NCI-H774 (cell line): ENCODE measurements around the gene CCNT2.
"Not testable (repeated sequence)": the region's sequence is repeated elsewhere in the genome, so short reads cannot be mapped to it uniquely, and the experiment has no call there.

Experiments used
- DNase-seq: peaks from one replicate; lab custom pipeline; 2025; lab: John Stamatoyannopoulos, UW

The CCNT2 gene

DNA sequence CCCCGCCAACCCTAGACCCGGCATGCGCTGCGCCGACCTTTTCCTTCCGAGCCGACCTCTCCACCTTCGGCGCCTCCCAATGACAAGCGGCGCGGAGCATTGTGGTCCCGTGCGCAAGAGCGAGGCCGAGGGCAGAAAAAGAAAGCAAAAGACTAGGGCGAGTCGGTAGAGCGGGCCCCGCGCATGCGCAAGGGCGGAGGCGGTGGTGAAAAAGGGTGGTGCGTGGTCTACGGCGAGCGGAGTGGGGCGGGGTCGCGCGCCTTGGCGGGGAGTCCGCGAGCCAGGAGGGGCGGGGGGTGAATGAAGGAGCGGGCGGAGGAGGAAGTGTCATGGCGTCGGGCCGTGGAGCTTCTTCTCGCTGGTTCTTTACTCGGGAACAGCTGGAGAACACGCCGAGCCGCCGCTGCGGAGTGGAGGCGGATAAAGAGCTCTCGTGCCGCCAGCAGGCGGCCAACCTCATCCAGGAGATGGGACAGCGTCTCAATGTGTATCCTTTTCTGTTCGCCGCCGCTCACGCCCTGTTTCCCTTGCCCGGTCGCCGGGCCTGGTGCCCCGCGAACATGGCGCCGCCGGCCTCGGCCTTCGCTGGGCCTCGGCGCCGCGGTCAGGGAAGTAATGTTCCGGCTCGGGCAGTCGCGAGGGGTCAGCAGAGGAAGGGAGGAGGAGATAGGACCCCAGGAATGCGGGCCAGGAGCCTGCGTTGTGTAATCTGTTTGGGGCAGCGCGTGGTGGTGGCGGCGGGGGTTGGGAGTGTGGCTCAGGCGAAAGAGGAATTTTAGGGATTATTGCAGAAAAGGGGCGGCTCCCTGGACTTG is at the start of gene CCNT2:
TSS of gene CCNT2 (plus strand) at position 297 of the 815 bp plus-strand sequence. CDS start at position 330, 33 bp downstream.
- peak; percentile 97 for DNase-seq

DNA sequence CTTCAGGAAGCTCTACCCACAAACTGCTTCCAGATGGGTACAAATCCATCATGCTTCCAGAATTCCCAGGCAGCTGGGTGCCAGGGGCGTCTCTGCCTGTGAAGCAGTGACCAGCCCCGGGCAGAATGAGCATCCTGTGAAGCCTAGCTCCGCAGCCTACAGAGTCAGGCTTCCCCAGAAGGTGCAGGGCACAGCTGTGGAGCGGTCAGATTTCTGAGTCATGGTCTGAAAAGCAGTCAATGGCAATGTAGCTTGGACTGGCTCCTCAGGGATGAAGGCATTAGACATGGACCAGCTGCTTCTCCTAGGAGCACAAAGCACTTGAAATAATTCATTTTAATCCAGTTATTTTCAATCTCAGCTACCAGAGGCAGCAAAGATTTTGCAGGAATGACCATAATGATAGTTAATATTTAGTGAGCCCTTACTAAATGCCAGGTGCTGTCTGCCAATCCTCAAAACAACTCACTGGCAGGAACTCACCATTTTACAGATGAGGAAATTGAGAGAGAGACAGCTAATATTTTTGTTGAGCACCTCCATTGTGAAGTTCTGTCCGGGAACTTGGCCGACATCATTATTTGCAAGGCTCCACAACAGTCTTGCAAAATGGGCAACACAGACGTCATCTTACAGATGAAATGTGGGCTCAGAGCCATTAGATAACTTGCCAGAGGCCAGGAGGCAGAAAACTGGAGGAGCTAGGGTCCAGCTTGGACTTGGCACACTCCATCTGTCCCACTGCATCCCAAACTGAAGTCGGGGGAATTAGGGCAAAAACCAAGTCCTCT is 48.5 kb upstream of the CCNT2 start:
- no peak for DNase-seq

DNA sequence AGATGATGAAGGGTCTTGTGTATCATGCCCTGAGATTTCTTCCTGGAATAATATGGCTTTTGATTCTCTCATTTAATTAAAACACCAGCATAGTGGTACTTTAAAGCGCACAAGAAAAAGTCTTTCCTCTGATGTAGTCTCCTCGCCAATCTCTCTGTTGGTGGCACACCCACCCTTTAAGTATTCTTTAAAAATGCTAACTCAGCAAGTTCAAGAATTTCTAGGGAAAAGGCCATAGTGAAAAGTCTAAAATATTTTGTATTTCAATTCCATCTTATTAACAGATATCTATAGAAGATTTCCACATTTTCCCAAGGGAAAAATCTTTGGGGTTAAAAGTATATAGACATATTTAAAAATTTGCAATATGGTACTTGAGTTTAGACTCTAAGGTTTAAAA is 45.5 kb upstream of the CCNT2 start:
- DNase-seq: no peak

DNA sequence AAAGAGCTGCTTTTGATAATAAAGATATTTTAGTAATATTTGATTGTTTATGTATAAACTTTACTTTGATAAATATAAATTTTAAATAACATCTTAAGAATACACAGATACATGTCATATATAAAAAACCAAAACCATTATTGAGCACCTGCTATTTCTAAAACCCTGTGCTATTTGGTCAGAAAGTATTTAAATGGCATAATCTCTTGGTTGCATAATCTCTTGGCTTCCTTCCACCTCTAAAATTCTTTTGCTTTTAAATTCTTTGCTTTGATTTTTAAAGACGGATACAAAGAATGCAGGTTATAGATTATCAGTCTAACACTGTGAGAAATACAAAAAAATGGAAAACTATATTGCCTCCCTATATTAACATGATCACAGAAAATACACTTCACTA is 43.3 kb upstream of the CCNT2 start:
- no peak for DNase-seq

DNA sequence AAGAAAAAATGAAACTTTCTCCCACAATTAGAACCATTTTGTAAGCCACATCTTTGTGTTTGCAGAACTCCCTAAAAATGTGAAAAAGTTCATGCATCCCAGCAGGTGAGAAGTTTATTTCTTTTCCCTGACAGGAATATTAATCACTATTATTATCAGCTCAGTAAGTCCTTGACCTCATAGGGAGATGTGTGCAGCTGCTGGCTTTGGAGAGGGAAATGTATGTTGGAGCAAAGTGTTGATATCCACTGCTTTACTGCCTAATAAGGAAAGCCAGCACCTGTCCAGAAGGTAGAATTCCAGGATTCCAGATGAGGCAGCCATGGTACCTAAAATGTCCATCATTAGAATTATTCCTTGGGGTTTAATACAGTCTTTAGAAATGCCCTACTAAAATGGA is 35.8 kb upstream of the CCNT2 start:
- peak; percentile 13 for DNase-seq

DNA sequence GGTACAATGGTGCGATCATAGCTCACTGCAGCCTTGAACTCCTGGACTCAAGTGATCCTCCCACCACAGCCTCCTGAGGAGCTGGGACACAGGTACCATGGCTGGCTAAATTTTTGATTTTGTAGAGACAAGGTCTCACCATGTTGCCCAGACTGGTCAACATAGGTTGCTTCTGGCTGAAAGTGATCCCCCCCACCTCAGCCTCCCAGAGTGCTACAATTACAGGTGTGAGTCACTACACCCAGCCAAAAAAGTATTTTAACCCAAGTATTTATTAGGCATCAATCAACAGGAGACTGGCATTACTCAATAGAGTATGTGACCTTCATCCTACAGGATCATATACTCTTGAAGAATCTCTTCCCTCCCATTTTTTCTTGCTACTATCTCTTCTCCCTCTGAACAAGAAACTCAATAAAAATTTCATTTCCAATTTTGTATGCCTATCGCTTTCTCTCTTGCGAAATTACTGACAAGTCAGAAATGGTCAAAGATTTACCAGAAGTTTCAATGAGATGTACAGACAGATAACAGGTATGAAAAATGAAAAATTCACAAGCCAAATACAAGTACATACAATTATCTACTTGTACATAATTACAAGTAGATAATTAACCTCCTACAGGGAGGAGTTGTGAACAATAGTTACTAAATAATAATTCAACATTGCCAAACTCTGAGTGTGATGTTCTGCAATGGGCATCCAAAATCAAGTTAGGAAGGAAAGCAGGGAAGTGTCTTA is 34.9 kb upstream of the CCNT2 start:
- DNase-seq: no peak

DNA sequence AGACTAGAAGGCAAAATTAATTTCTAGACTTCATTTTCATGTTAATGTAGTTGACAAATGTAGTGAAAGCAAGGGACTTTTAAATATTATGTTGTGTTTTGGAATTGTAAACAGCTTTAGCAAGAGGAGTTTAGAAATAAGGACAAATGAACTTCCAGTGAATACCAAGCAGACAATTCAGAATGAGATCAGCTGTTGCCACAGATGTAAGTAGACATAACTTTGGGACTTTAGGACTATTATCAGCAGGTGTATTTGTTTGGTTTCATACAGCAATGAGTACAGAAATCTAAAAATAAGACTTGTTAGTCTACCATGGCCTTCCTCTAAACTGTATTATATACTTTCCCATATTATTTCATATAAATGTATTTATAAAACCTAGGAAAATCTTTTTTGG is 34.2 kb upstream of the CCNT2 start:
- DNase-seq: no peak

DNA sequence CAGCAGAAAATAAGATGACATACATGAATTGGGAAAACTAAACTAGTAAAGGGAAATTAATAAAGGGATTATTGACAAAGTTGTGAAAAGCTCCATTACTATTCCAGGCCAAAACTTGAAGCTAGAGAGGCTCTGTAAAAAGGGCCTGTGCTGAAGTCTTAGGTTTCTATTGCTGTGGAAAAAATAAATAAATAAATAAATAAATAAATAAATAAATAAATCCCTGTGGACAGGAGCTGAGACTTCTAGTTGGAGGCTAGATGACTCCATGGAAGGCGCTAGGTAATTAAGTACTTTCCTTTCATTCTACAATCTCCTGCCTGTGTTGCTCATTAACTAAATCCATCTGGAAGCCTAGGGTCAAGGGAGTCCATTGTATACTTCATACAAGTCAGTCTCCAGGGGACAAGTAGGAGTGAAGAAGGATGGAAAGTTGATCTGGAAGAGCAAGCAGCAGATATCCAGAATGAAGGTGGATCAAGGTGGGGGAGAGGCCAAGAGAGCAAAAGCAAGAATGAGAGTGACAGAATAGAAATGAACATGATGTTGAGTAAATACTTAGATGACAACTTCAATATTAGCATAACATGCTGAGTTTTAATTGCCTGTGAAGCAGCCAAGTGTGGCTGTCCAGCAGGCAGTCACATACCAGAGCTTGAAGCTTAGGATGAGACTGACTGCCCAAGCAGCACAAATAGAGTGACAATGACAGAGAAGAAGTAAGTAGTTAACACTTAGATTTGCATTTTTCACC is 26.2 kb upstream of the CCNT2 start:
- DNase-seq: no peak

DNA sequence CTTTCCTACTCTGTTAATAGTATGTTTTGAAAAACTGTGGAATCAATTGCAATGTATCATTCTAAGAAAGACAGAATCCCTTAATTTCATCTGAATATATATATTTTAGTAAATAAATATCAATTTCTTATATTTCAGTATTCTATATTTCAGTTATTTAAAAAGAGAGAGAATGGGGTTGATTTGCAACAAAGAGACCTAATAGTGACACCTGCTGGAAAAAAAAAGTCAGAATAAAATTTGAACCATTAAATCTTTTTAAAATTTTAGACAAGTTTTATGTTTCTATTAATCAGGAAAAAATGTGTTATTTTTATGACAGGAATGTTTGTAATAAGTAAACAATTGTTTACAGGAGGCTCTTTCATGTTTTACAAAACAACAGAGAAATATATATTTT is 20.7 kb upstream of the CCNT2 start:
- no peak for DNase-seq

DNA sequence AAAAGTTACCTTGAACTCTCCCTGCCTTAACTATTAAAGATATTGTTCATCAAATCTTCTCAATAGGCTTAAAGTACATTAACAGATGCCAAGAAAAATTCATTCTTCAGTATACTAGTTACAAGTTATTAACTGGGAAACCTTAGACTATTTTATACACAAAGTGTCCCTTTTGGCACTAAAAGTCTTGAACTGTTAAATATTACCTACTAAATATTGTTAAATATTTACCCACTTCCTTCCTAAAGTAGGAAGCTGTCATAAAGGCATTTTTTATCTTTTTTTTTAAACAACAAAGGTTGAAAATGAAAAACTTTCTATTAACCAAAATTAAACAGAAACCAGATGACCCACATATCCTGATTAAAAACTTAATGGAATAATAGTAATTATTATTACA is 19.4 kb upstream of the CCNT2 start:
- DNase-seq: no peak

DNA sequence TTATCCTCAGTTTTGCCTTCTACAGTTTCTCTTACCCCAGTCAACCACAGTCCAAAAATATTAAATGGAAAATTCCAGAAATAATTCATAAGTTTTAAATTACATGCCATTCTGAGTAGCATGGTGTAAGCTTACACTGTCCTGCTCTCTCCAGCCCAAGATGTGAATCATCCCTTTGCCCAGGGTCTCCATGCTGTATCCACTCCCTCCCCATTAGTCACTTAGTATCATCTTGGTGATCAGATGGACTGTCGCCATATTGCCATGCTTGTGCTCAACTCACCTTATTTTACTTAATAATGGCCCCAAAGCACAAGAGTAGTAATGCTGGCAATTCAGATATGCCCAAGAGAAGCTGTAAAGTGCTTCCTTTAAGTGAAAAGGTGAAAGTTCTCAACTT is 18.5 kb upstream of the CCNT2 start:
- DNase-seq: no peak

DNA sequence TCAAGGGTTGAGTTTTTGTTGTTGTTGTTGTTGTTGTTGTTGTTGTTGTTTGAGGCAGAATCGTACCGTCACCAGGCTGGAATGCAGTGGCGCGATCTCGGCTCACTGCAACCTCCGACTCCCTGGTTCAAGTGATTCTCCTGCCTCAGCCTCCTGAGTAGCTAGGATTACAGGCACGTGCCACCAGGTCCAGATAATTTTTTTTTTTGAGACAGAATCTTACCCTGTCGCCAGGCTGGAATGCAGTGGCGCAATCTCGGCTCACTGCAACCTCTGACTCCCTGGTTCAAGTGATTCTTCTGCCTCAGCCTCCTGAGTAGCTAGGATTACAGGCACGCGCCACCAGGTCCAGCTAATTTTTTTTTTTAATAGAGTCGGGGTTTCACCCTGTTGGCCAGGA is 14.9 kb upstream of the CCNT2 start:
- not testable (repeated sequence) for DNase-seq

DNA sequence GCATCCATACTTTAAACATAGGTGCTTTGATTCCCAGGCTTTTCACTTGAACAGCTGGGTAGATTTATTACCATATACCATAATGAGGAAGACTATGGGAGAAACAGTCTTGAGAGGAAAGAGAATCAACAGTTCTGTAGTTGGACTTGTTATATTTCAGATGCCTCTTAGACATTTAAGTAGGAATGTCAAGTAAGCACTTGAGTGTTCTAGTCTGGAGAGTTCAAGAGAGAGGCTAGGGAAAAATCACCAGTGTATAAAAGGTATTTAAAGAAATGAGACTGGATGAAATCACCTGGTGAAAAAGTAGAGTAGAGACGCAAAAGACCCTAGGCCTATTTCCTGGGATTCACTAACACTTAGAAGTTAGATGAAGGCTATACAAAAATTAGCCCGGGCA is 13.5 kb upstream of the CCNT2 start:
- no peak for DNase-seq

DNA sequence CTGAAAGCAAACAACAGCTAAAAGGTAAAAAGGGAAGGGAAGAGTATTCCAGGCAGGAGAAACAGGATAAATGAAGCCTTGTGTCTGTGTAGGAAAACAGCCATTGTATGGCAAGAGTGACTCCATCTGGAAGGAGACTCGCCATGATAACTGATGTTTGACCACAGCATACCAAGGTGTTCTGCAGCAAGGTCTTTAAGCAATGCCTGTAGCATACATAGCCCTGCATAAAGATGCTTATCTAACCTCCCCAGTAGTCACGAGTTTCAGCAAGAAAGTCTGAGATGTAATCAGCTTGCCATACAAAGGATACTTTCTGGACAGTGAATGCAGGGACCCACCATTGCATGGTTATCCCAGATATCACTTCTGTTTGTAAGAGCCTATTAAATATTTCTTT is 11.9 kb upstream of the CCNT2 start:
- no peak for DNase-seq

DNA sequence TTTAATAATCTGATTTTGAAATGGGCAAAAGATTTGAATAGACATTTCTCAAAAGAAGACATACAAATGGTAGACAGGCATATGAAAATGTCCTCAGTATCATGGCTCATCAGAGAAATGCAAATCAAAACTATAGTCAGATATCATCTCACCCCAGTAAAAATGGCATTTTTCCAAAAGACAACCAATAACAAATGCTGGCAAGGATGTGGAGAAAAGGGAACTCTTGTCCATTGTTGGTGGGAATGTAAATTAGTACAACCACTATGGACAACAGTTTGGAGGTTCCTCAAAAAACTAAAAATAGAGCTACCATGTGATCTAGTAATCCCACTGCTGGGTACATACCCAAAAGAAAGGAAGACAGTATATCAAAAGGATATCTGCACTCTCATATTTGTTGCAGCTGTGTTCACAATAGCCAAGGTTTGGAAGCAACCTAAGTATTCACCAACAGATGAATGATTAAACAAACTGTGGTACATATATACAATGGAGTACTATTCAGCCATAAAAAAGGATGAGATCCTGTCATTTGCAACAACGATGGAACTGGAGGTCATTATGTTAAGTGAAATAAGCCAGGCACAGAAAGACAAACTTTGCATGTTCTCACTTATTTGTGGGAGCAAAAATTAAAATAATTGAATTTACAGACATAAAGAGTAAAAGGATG is 11.0 kb upstream of the CCNT2 start:
- not testable (repeated sequence) for DNase-seq

DNA sequence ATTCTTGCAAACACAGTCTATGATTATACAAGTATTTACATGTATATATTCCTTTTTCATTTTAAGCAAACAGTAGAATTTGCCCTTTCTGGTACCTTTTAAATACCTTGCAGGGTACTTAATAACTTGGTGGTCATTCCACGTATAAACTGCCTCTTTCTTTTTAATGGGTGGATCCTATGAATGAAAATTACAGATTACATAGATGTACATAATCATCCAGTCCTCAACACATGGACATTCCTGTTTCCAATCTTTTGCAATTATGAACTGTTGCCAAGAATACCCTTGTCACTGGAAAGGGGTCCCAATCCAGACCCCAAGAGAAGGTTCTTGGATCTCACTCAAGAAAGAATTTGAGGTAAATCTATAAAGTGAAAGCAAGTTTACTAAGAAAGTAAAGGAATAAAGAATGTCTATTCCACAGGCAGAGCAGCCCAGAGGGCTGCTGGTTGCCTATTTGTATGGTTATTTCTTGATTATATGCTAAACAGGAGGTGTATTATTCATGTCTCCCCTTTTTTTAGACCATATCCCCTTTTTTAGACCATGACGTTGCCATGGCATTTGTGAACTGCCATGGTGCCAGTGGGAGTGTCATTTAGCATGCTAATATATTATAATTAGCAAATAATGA is 7.7 kb upstream of the CCNT2 start:
- DNase-seq: no peak

DNA sequence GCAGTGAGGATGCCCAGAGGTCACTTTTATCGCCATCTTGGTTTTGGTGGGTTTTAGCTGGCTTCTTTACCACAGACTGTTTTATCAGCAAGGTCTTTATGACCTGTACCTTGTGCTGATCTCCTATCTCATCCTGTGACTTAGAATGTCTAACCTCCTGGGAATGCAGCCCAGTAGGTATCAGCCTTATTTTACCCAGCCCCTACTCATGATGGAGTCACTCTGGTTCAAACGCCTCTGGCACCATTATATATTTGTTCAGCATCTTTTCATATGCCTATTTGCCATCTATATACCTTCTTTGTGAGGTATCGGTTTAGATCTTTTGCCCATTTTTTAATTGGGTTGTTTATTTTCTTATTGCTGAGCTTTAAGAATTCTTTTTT is 7.2 kb upstream of the CCNT2 start:
- no peak for DNase-seq

DNA sequence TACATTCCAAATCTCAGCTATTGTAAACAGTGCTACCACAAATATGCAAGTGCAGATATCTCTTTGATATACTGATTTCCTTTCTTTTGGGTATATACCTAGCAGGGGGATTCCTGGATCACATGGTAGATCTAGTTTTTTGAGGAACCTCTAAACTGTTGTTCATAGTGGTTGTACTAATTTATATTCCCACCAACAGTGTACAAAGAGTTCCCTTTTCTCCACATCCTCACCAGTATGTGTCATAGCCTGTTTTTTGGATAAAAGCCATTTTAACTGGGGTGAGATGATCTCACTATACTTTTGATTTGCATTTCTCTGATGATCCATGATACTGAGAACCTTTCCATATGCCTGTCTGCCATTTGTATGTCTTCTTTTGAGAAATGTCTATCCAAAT is 6.3 kb upstream of the CCNT2 start:
- DNase-seq: no peak

DNA sequence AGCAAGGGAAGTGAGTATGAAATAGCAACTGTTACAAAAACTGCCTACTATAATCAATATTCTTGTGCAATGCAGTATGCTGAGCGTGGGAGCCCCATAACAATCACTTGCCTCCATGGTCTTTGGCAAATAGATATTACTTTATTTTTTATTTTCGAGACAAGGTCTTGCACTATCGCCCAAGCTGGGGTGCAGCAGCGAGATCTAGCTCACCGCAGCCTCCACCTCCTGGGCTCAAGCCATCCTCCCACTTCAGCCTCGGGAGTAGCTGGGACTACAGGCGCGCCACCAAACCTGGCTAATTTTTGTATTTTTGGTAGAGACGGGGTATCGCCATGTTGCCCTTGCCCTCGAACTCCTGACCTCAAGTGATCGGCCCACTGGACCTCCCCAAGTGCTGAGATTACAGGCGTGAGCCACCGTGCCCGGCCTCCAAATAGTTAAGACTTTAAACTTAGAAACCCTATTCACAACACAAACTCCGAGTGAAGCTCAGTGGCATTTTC is 1.2 kb upstream of the CCNT2 start:
- DNase-seq: no peak

DNA sequence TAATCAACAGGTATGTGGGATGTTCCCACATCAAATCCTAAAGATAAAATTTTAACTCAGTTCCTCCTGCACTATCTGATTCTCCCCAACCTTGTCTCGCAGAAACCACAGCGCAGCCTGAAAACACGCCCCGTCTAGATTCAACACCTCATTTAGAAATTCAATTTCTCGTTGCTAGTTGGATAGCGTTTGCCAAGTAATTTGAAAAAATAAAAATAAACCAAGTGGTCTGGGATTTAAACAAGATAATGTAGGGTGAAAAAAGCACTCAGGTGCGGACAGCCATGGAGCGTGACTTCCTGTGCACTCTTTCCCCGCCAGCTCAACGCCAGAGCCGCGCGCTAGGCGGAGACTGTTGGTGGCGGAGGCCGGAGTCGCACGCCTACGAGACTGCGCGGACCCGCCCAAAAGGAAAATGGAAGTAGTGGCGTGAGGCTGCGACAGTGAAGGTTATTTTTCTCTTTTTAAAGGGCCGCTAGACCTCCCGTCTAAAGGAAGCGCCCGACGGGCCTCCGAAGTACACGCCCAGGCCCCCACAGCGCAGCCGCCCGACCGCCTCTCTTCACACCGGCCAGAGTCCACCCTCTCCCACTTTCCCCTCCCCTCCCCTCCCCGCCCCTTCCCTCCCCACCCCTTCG is 615 bp upstream of the CCNT2 start:
- DNase-seq: peak; percentile 94
